Loucy (cell line): ENCODE measurements around the gene ZNF287.

Experiments
- H2AFZ ChIP-seq: fragments of 200-600 bp; sonication (generic); 2 replicates; pipeline ENCODE4 v1.6.0; 2016; ENCODE audit warnings: antibody characterized with exemption, mild to moderate bottlenecking, low read length, moderate library complexity
- H3F3A ChIP-seq: fragments of 200-600 bp; 2 replicates; pipeline ENCODE4 v1.6.0; 2016; ENCODE audit warnings: antibody characterized with exemption, low read depth, mild to moderate bottlenecking
- H3K27me3 ChIP-seq: fragments of 200-600 bp; sonication (generic); 2 replicates; pipeline ENCODE4 v1.6.1; 2014; ENCODE audit warnings: low read length, mild to moderate bottlenecking; ENCODE audit not compliant: insufficient read depth, poor library complexity, severe bottlenecking
- H3K36me3 ChIP-seq: fragments of 200-600 bp; sonication (generic); 2 replicates; pipeline ENCODE4 v1.6.1; 2016; ENCODE audit warnings: low read length; ENCODE audit not compliant: insufficient read depth
- H3K4me1 ChIP-seq: fragments of 200-600 bp; sonication (generic); 2 replicates; pipeline ENCODE4 v1.5.1; 2014; ENCODE audit warnings: low read length, mild to moderate bottlenecking; ENCODE audit not compliant: insufficient read depth, poor library complexity, severe bottlenecking
- H3K4me2 ChIP-seq: fragments of 200-600 bp; sonication (generic); 2 replicates; pipeline ENCODE4 v1.6.0; 2014; ENCODE audit warnings: antibody characterized with exemption, low read length, low read depth, mild to moderate bottlenecking; ENCODE audit not compliant: poor library complexity, severe bottlenecking
- H3K4me3 ChIP-seq: fragments of 200-600 bp; sonication (generic); 2 replicates; pipeline ENCODE4 v1.5.1; 2014; ENCODE audit warnings: low read length, mild to moderate bottlenecking, mixed read lengths; ENCODE audit not compliant: poor library complexity, severe bottlenecking
- H3K79me2 ChIP-seq: fragments of 200-600 bp; sonication (generic); 2 replicates; pipeline ENCODE4 v1.6.1; 2014; ENCODE audit warnings: low read length; ENCODE audit not compliant: insufficient read depth
- H3K9ac ChIP-seq: fragments of 200-600 bp; sonication (generic); 2 replicates; pipeline ENCODE4 v1.6.0; 2014; ENCODE audit warnings: mild to moderate bottlenecking, low read depth, low read length, moderate library complexity; ENCODE audit not compliant: poor library complexity, severe bottlenecking
- H3K9me2 ChIP-seq: fragments of 200-600 bp; sonication (generic); replicated peaks from 2 replicates; pipeline ENCODE4 v1.6.1; 2016; ENCODE audit warnings: low read depth, low read length, mixed read lengths
- H3K9me3 ChIP-seq: fragments of 200-600 bp; sonication (generic); 2 replicates; pipeline ENCODE4 v1.6.1; 2014; ENCODE audit warnings: mild to moderate bottlenecking, antibody characterized with exemption, low read length, low read depth; ENCODE audit not compliant: insufficient read depth
- H4K20me1 ChIP-seq: fragments of 200-600 bp; sonication (generic); 2 replicates; pipeline ENCODE4 v1.6.0; 2014; ENCODE audit warnings: antibody characterized with exemption, low read length, mild to moderate bottlenecking; ENCODE audit not compliant: insufficient read depth, poor library complexity, severe bottlenecking
- EZH2phosphoT487 ChIP-seq: fragments of 200-600 bp; IDR thresholded peaks from 2 replicates; pipeline ENCODE4 v1.6.1; 2018; ENCODE audit warnings: antibody characterized with exemption, mild to moderate bottlenecking, moderate library complexity, borderline replicate concordance
- TF ChIP-seq, protein P1 (sequence below): fragments of 200-600 bp; sonication (generic); conservative IDR thresholded peaks from 2 replicates; pipeline ENCODE4 v1.5.1; 2014; ENCODE audit warnings: mild to moderate bottlenecking, antibody characterized with exemption, low read length

The ZNF287 gene

DNA sequence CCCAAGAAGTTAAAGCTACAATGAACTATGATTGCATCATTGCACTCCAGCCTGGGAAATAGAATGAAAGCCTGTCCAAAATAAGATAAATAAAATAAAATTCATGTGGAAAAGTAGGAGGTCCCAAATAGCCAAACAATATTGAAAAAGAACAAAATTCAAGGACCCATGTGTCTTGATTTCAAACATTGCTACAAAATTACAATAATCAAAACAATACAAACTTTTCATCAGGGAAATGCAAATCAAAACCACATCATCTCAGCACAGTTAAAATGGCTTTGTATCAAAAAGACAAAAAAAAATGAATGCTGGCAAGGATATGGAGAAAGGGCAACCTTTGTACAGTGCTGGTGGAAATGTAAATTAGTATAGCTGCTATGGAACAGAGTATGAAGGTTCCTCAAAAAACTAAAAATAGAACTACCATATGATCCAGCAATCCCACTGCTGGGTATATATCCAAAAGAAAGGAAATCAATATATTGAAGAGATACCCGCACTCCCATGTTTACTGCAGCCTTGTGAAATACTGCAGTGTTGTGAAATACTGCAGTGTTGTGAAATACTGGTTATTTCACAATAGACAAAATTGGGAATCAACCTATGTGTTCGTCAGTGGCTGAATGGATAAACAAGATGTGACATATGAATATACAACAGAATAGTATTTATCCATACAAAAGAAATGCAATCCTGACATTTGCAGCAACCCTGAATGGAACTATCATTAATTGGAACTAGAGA lies 24.5 kb upstream of the ZNF287 start:
- TF ChIP-seq EZH2phosphoT487 = no peak
- TF ChIP-seq, protein P1, sequence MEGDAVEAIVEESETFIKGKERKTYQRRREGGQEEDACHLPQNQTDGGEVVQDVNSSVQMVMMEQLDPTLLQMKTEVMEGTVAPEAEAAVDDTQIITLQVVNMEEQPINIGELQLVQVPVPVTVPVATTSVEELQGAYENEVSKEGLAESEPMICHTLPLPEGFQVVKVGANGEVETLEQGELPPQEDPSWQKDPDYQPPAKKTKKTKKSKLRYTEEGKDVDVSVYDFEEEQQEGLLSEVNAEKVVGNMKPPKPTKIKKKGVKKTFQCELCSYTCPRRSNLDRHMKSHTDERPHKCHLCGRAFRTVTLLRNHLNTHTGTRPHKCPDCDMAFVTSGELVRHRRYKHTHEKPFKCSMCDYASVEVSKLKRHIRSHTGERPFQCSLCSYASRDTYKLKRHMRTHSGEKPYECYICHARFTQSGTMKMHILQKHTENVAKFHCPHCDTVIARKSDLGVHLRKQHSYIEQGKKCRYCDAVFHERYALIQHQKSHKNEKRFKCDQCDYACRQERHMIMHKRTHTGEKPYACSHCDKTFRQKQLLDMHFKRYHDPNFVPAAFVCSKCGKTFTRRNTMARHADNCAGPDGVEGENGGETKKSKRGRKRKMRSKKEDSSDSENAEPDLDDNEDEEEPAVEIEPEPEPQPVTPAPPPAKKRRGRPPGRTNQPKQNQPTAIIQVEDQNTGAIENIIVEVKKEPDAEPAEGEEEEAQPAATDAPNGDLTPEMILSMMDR = no peak
- H3K9me3 ChIP-seq = no peaks in the 10 kb centered on the region
- no peaks in the 10 kb centered on the region for H3K4me1 ChIP-seq
- H3K9ac ChIP-seq = no peak overlapping the region
- no peak overlapping the region for H3K4me3 ChIP-seq
- H2AFZ ChIP-seq = no peak overlapping the region
- no peak overlapping the region for H3K4me2 ChIP-seq
- no peaks in the 10 kb centered on the region for H3K79me2 ChIP-seq
- no peaks in the 10 kb centered on the region for H4K20me1 ChIP-seq
- no peaks in the 10 kb centered on the region for H3K36me3 ChIP-seq
- H3K9me2 ChIP-seq = no peaks in the 10 kb centered on the region
- H3F3A ChIP-seq = no peaks in the 10 kb centered on the region
- no peaks in the 10 kb centered on the region for H3K27me3 ChIP-seq

DNA sequence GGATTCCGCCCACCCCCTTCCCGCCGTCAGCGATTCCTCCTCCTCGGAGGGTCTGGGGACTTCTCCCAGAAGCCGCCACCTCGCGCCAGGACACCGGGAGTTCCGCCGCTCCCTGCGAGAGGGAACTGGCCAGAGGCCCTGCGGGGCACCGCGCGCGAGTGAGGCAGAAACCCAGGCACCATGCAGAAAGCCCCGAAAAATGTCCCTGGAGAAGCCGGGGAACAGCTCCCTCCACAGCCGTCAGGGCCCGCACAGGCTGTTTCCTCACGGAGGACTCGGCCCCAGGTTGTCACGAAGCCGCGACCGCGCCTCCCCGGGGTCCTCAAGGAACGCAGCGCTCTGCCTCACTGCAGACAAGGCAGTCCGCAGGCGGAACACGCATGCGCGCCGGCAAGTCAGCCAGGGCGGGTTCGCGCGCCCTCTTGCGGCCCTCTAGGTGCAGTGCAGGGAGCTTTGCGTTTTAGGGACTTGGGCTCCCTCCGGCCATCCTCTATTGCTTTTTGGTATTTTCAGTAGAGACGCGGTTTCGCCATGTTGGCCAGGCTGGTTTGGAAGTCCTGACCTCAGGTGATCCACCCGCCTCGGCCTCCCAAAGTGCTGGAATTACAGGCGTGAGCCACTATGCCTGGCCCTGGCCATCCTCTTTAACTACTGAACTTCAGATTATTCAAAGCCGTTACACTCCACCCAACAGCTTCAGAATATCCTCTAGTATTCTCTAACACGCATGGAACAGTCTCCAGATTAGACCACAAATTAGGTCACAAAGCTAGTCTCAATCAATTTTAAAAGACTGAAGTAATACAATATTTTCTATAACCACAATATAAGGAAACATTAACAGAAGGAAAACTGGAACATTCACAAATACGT lies 20.3 kb upstream of the ZNF287 start:
- Histone ChIP-seq H2AFZ (peak overlapping the region; percentile 85), H3K4me2 (peak overlapping the region; percentile 70), H3K4me3 (peak overlapping the region; percentile 55), H3K27me3 (no peaks in the 10 kb centered on the region), H3K36me3 (no peaks in the 10 kb centered on the region), H4K20me1 (no peaks in the 10 kb centered on the region), H3K9ac (no peak overlapping the region), H3K4me1 (no peaks in the 10 kb centered on the region), H3F3A (no peaks in the 10 kb centered on the region), H3K79me2 (no peaks in the 10 kb centered on the region), H3K9me3 (no peaks in the 10 kb centered on the region), H3K9me2 (no peaks in the 10 kb centered on the region)
- TF ChIP-seq, protein P1 = peak; percentile 86
- no peak for TF ChIP-seq EZH2phosphoT487

DNA sequence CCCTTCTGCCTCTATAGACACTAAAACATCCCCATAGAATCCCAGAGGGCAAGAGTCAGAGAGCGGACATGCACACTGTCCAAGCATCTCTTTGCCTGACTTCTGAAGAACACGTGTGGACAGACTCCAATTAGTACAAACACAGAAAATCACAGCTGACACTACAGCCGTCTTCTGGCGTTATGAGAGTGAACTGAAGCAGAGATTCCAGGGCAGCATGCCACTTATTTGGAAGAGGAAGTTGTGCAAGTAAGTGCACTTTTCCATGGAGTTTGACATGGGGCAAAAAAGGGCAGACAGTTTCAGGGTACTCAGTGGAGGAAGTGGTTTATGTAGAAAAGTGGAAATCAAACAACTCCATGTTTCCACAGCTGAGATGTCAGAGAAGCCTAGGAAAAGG lies 16.8 kb upstream of the ZNF287 start:
- H3K36me3 ChIP-seq = no peaks in the 10 kb centered on the region
- no peak overlapping the region for H3K4me3 ChIP-seq
- no peak overlapping the region for H3K9ac ChIP-seq
- no peak overlapping the region for H2AFZ ChIP-seq
- no peak for TF ChIP-seq EZH2phosphoT487
- TF ChIP-seq, protein P1 = no peak
- no peaks in the 10 kb centered on the region for H3K4me1 ChIP-seq
- H3K9me2 ChIP-seq = no peaks in the 10 kb centered on the region
- H4K20me1 ChIP-seq = no peaks in the 10 kb centered on the region
- H3K9me3 ChIP-seq = no peaks in the 10 kb centered on the region
- H3K79me2 ChIP-seq = no peaks in the 10 kb centered on the region
- no peaks in the 10 kb centered on the region for H3K27me3 ChIP-seq
- H3F3A ChIP-seq = no peaks in the 10 kb centered on the region
- no peak overlapping the region for H3K4me2 ChIP-seq
